SU-DHL-6 (cell line): ENCODE measurements around the gene ROR1.

Experiments used
- EZH2phosphoT487 ChIP-seq: fragments of 200-600 bp; sonication (generic), shearing (Covaris generic); conservative IDR thresholded peaks from 2 replicates; pipeline ENCODE4 v1.6.1; 2018; ENCODE audit warnings: mild to moderate bottlenecking, antibody characterized with exemption, low read length, moderate library complexity, mixed read lengths
- TF ChIP-seq, protein P1 (sequence below): fragments of 200-600 bp; sonication (generic); IDR thresholded peaks from one replicate; pipeline ENCODE4 v1.5.1; 2017; ENCODE audit warnings: antibody characterized with exemption, mild to moderate bottlenecking, low read length, moderate library complexity; ENCODE audit not compliant: insufficient read depth, poor library complexity, severe bottlenecking

DNA sequence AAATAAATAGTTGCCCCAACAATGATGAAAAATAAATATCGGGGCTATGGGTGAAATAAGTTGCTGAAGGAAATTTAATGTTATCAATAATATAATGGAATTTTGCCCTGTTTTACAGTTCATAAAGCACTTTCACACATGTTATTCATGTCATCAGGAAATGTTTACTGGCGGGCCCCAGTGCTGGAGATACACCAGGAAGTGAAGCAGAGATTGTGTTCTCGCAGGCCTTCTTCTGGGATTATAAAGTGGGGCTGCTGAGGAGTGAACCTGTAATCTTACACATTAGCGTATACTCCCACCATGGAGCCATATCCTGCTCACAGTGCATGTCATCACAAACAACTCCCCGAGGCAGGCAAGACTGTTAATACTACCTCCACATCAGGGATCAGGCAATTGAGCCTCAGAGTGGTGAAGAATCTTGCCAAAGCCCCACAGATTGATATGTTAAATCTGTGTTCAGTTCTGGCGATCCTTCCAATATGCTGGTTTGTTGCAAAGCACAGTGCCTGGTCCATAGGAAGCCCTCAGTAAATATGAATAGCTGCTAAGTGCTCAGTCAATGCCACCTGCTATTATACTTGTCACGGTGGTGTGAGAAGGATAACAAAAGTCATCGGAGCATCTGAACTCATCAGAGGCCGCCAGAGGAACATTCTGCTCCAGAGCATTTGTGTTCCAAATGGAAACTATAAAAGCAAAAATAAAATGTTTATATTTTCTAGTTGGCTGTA, 325.2 kb downstream of the ROR1 start:
- TF ChIP-seq, protein P1, sequence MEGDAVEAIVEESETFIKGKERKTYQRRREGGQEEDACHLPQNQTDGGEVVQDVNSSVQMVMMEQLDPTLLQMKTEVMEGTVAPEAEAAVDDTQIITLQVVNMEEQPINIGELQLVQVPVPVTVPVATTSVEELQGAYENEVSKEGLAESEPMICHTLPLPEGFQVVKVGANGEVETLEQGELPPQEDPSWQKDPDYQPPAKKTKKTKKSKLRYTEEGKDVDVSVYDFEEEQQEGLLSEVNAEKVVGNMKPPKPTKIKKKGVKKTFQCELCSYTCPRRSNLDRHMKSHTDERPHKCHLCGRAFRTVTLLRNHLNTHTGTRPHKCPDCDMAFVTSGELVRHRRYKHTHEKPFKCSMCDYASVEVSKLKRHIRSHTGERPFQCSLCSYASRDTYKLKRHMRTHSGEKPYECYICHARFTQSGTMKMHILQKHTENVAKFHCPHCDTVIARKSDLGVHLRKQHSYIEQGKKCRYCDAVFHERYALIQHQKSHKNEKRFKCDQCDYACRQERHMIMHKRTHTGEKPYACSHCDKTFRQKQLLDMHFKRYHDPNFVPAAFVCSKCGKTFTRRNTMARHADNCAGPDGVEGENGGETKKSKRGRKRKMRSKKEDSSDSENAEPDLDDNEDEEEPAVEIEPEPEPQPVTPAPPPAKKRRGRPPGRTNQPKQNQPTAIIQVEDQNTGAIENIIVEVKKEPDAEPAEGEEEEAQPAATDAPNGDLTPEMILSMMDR, result no peak
- no peak for TF ChIP-seq EZH2phosphoT487
